Fibroblast of villous mesenchyme (primary cell): ENCODE data around the gene ZNF148. TPM values are rescaled to one million over a fixed set of nuclear protein-coding genes. Genes with fewer than 3 reads are reported as not detected.

Source experiments
- DNase-seq: peaks from one replicate; pipeline ENCODE4 v3.0.0-alpha.2; 2010; ENCODE audit warnings: low read depth
- H3K4me3 ChIP-seq: 2 replicates; pipeline ENCODE4 v1.5.1; 2011; ENCODE audit warnings: low read depth, mild to moderate bottlenecking, low read length
- CTCF ChIP-seq: IDR thresholded peaks from 2 replicates; pipeline ENCODE4 v1.5.1; 2012; ENCODE audit warnings: low read depth, mild to moderate bottlenecking, low read length; ENCODE audit not compliant: insufficient read depth
- total RNA-seq: library from RNA; depleted of rRNA; stranded (reverse); fragments of >200 nt; gene quantifications from 2 replicates; pipeline ENCODE4 v1.2.3, GENCODE V29; 2012

ZNF148 gene
- total RNA-seq, 1 donor = 42.7 TPM

- DNase-seq = peak; percentile 85
- H3K4me3 ChIP-seq = peak overlapping the region; percentile 66
- no peak for TF ChIP-seq CTCF
Measured at GRCh38 chr3:125375950-125376679, 990 bp upstream of the ZNF148 start.

GRCh38 chr3:125374501-125374995 lies 577 bp downstream of the ZNF148 start:
- H3K4me3 ChIP-seq = peak overlapping the region; percentile 66
- peak; percentile 58 for DNase-seq
- no peak for TF ChIP-seq CTCF

- no peak for DNase-seq
- H3K4me3 ChIP-seq = no peak overlapping the region
- TF ChIP-seq CTCF = no peak
Measured at GRCh38 chr3:125367403-125368230, 7.5 kb downstream of the ZNF148 start.

DNA sequence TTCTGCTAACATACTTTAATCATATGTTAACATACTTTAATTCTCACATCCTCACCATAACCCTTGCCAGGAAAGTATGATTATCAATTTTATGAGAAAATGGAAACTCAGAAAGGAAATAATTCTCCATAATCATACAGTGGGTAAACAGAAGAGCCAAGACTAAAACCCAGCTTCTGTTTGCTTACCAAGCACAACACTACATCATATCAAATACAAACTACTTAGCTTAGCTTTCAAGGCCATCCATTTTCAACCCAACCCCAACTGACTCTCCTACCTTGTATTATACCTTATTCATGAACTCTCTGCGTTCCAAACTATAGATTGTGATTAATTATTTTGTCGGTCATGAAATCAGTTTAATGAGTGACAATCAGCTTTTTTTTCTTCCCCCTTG lies 9.0 kb downstream of the ZNF148 start:
- no peak for TF ChIP-seq CTCF
- H3K4me3 ChIP-seq = no peak overlapping the region
- no peak for DNase-seq

- H3K4me3 ChIP-seq = no peak overlapping the region
- no peak for TF ChIP-seq CTCF
- no peak for DNase-seq
Measured at GRCh38 chr3:125359700-125360099, 15.4 kb downstream of the ZNF148 start.

- H3K4me3 ChIP-seq = no peak overlapping the region
- DNase-seq = no peak
- no peak for TF ChIP-seq CTCF
Measured at GRCh38 chr3:125358923-125359322, 16.2 kb downstream of the ZNF148 start.
